ENCODE data around the gene ENSA. TPM values are rescaled to one million over a fixed set of nuclear protein-coding genes. Genes with fewer than 3 reads are reported as not detected.
"Not testable (repeated sequence)": the region's sequence is repeated elsewhere in the genome, so short reads cannot be mapped to it uniquely, and the experiment has no call there.

ENSA gene
- polyA plus RNA-seq, 6 donors from 2014 or later, result 57.1 to 85.2 (median 72.9) TPM

DNA sequence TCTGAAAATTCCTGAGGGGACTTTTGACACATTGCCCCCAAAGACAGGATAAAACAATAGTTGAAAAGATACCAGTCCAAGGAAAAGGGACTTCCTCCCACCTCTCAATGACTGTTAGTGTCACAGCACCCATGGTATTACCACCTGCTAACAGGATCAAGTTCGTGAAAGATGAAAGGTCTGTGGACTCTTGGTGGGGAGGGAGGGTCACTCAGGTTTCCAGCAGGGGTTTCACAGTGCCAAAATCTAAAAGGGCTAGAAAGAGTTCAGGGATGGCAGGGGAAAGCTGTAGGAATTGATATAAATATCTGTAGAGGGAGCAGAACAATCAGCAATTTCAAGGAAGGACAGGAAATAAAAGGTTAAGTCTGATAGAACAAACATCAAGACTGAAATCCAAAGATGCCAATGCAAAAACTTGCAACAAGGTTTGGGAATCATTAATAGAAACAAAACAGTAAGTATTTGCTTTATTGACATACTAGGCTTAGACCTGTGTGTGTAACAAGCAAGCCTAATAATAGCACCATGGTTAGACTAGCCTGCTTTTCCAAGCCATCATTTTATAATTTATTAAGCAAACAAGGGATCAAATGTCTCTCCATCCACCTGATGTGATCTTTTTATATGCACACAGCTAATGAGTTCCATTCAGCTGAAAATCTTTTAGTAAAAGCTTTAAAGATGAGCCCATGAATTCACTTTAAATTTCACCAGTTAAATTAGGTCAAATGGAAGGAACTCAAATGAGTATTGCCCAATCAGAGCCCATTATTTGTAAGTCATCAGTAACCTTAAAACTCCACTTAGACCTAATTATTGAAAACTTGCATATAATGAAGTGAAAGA, 53.7 kb downstream of the ENSA start:
- H3K27me3 Mint-ChIP-seq, result no peaks in the 10 kb centered on the region
- ATAC-seq (ENCODE audit: low read depth in 2 of 2) (no peak), DNase-seq (no peak)
- peaks cover 29 to 46% of the 10 kb centered on the region in 2 donors for H3K36me3 Mint-ChIP-seq
- H3K4me1 Mint-ChIP-seq, result peaks cover 36 to 63% (median 48%) of the 10 kb centered on the region in 3 donors
- peak overlapping the region; percentile 90 to 99 (median 97) for H3K4me3 Mint-ChIP-seq
- H3K9me3 Mint-ChIP-seq, result peaks cover 0 to 1% (median 0%) of the 10 kb centered on the region in 7 donors
- H3K27ac Mint-ChIP-seq, result peak overlapping the region in 5 of 6 donors; percentile 64 to 96 (median 91)

GRCh38 chr1:150575072-150575489, 54.3 kb downstream of the ENSA start:
- Mint-ChIP-seq H3K27me3 (no peaks in the 10 kb centered on the region), H3K36me3 (peaks cover 32 to 48% of the 10 kb centered on the region in 2 donors), H3K4me1 (peaks cover 32 to 63% (median 48%) of the 10 kb centered on the region in 3 donors), H3K4me3 (peak overlapping the region; percentile 90 to 99 (median 97)), H3K27ac (peak overlapping the region in 5 of 6 donors; percentile 57 to 96 (median 81)), H3K9me3 (peaks cover 0 to 1% (median 0%) of the 10 kb centered on the region in 7 donors)
- ATAC-seq (ENCODE audit: low read depth in 2 of 2), result no peak
- DNase-seq, result no peak

- Mint-ChIP-seq H3K36me3 (peaks cover 37 to 52% of the 10 kb centered on the region in 2 donors), H3K4me1 (peaks cover 35 to 65% (median 52%) of the 10 kb centered on the region in 3 donors), H3K9me3 (peaks cover 0 to 1% (median 0%) of the 10 kb centered on the region in 7 donors), H3K27me3 (no peaks in the 10 kb centered on the region), H3K4me3 (peak overlapping the region; percentile 68 to 99 (median 95)), H3K27ac (peak overlapping the region in 5 of 6 donors; percentile 33 to 96 (median 81))
- ATAC-seq (ENCODE audit: low read depth in 2 of 2) (no peak), DNase-seq (no peak)
These were observed 54.9 kb downstream of the ENSA start for GRCh38 chr1:150574260-150575071.

GRCh38 chr1:150573648-150574071, 55.8 kb downstream of the ENSA start:
- Mint-ChIP-seq H3K4me3 (peak overlapping the region; percentile 58 to 99 (median 83)), H3K27ac (peak overlapping the region in 5 of 6 donors; percentile 73 to 90 (median 84)), H3K4me1 (peaks cover 39 to 73% (median 60%) of the 10 kb centered on the region in 3 donors), H3K36me3 (peaks cover 37 to 51% of the 10 kb centered on the region in 2 donors)
- H3K27me3 Mint-ChIP-seq; DNase-seq; H3K9me3 Mint-ChIP-seq; ATAC-seq (ENCODE audit: low read depth in 2 of 2): not testable (repeated sequence)

DNA sequence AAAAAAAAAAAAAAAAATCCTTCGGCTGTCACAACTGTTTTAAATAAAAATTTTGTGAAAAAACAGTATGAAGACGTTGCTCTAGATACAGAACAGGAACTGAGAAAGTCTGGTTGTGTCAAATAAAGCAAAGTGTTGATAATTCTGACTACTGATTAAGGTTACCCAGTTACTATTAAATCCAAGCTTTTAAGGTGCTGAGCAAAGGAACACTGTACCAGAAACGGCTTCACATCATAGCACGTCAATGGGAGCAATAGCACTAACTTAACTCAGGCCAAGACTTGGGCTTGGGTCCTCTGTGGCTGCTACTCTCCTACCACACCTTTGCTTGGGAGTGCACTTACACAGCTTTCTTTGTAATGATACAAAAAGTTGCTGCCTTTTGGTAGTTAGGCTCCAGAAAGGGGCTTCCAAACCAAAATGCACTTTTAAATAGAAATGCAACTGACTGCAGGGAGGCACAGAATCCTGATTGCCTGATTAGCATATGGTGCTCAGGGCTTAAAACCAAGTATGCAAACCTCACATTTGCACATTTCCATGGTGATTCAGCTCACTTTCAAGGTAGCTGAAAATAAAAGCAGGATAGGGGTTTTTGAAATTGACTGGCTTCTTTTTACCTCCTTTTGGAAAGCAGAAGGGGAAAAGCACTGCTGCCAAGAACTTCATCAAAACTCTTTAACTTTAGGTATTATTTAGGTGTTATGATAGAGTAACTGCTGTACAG, 56.3 kb downstream of the ENSA start:
- ATAC-seq (ENCODE audit: low read depth in 2 of 2) (peak; percentile 77), DNase-seq (peak; percentile 44)
- H3K4me3 Mint-ChIP-seq, result peak overlapping the region; percentile 58 to 99 (median 83)
- H3K4me1 Mint-ChIP-seq, result peaks cover 45 to 79% (median 65%) of the 10 kb centered on the region in 3 donors
- peaks cover 33 to 45% of the 10 kb centered on the region in 2 donors for H3K36me3 Mint-ChIP-seq
- peak overlapping the region; percentile 22 to 90 (median 80) for H3K27ac Mint-ChIP-seq
- no peaks in the 10 kb centered on the region for H3K9me3 Mint-ChIP-seq
- H3K27me3 Mint-ChIP-seq, result no peaks in the 10 kb centered on the region

Other genes with a start within 250 kb of the ENSA start
- 10 to 100 TPM; 31.7 to 49.6 (median 37.4) TPM for gene TARS2, start 142.2 kb downstream of the ENSA start, polyA plus RNA-seq (ENCODE audit: low read depth in 6 of 6)
- gene ECM1, start 121.5 kb downstream of the ENSA start, polyA plus RNA-seq (ENCODE audit: low read depth in 6 of 6), result not detected
- gene FALEC, start 113.9 kb downstream of the ENSA start, polyA plus RNA-seq (ENCODE audit: low read depth in 6 of 6), result 1 to 10 TPM in 3 of 6 donors, under 1 TPM in 1, not detected in 2; 0.68 to 2.6 (median 1.3) TPM
- gene ADAMTSL4, start 80.2 kb downstream of the ENSA start, polyA plus RNA-seq (ENCODE audit: low read depth in 6 of 6), result not detected
- 100 to 1,000 TPM in 2 of 6 donors, 10 to 100 TPM in 4; 44.8 to 110 (median 95.1) TPM for gene MCL1, start 50.0 kb downstream of the ENSA start, polyA plus RNA-seq (ENCODE audit: low read depth in 6 of 6)
- gene GOLPH3L, start 67.5 kb upstream of the ENSA start, polyA plus RNA-seq (ENCODE audit: low read depth in 6 of 6), result 10 to 100 TPM; 10.1 to 27.8 (median 24.4) TPM
- gene HORMAD1, start 91.3 kb upstream of the ENSA start, polyA plus RNA-seq (ENCODE audit: low read depth in 6 of 6), result under 1 TPM in 1 of 6 donors, not detected in 5; 0.56 TPM
- 100 to 1,000 TPM; 483 to 722 (median 616) TPM for gene CTSS, start 136.2 kb upstream of the ENSA start, polyA plus RNA-seq (ENCODE audit: low read depth in 6 of 6)
- 1 to 10 TPM in 1 of 6 donors, under 1 TPM in 3, not detected in 2; 0.18 to 1.2 (median 0.51) TPM for gene CTSK, start 178.6 kb upstream of the ENSA start, polyA plus RNA-seq (ENCODE audit: low read depth in 6 of 6)
- 10 to 100 TPM; 15.0 to 33.4 (median 26.0) TPM for gene ARNT, start 247.0 kb upstream of the ENSA start, polyA plus RNA-seq (ENCODE audit: low read depth in 6 of 6)